Fibroblast of mammary gland (primary cell): ENCODE measurements around the gene C1QL1.

Experiments
- DNase-seq: peaks from one replicate; pipeline ENCODE4 v3.0.0-alpha.2; 2010; ENCODE audit warnings: low read depth
- H3K4me3 ChIP-seq: 2 replicates; pipeline ENCODE4 v1.5.1; 2011; ENCODE audit warnings: low read depth, mild to moderate bottlenecking, low read length, moderate library complexity; ENCODE audit not compliant: control insufficient read depth
- CTCF ChIP-seq: conservative IDR thresholded peaks from 2 replicates; pipeline ENCODE4 v1.5.1; 2011; ENCODE audit warnings: low read depth, low read length, inconsistent platforms; ENCODE audit not compliant: control insufficient read depth, insufficient read depth

C1QL1 gene

GRCh38 chr17:44928950-44929720, 39.0 kb downstream of the C1QL1 start:
- H3K4me3 ChIP-seq = no peak overlapping the region
- no peak for TF ChIP-seq CTCF
- no peak for DNase-seq

DNA sequence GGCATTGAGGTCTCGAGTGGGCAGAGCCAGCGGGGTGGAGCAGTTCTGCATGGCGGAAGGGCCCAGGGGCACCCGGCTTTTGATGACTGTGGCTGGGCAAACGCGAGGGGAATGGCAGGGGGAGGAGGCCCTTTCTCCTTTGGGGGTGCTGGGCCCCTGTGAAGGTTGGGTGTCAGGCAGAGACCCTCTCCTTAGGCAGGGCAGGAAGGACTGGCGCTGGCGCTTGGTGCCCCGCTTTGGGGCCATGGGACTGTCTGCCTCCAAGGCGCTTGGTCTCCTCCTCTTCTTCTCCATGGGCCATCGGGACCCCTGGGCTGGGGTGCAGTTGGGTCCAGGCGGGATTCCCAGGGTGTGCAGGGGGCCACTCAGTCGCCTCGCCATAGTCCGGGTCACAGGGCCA, 40.0 kb downstream of the C1QL1 start:
- H3K4me3 ChIP-seq = no peak overlapping the region
- DNase-seq = no peak
- no peak for TF ChIP-seq CTCF

DNA sequence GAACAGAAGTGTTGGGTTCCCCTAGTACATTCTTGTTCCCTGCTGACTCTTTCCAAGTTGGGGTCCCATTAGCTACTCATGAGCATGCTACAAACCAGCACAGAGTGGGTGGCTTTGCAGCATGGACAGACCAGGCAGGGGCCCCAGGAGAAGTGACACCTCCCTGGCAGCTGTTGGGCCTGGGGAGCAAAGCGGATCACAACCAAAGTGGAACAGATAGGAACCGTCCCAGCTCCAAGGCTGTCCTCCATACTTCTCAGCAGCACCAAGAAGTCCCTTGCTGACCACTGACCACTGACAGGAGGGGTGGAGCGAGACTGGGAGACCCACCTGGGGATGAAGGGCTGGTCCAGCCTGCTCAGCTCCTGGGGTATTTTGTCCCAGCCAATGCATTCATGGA, 40.4 kb downstream of the C1QL1 start:
- TF ChIP-seq CTCF = no peak
- DNase-seq = no peak
- no peak overlapping the region for H3K4me3 ChIP-seq

DNA sequence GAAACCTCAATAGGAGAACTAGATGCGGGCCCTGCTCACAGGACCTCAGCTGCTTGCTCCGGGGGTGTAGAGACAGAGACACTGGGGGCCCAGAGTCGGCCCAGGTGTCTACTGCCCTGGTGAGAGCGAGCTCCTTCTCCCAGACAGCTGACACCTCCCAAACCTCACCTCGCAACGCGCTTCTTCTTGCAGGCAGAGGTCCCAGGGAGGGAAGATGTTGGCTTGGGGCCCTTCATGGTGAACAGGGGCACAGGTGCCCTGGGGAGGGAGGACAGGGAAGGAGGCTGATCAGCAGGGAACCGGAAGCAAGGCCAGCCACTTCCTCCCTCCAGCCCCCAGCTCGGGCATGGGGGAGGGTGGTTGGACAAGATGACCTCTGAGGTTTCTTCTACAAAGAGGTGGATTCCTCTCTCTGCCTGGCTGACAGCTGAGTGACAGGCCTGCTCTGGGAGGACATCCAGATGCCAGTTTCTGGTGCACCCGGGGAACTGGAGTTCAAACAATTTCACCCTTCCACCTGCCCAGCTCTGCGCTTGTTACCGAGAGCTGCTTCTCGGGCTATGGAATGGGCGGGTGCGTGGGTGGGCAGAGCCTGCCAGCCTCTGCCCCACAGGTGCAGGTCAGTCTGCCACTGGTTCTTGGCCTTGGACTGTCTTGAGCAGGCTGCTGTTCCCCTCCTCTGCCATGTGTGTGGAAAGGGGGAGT, 41.1 kb downstream of the C1QL1 start:
- no peak for DNase-seq

GRCh38 chr17:44925731-44926697, 42.1 kb downstream of the C1QL1 start:
- no peak for TF ChIP-seq CTCF
- DNase-seq = no peak

More for the DNA sequence above, 41.1 kb downstream of the C1QL1 start:
- H3K4me3 ChIP-seq = no peak overlapping the region
- TF ChIP-seq CTCF = no peak

DNA sequence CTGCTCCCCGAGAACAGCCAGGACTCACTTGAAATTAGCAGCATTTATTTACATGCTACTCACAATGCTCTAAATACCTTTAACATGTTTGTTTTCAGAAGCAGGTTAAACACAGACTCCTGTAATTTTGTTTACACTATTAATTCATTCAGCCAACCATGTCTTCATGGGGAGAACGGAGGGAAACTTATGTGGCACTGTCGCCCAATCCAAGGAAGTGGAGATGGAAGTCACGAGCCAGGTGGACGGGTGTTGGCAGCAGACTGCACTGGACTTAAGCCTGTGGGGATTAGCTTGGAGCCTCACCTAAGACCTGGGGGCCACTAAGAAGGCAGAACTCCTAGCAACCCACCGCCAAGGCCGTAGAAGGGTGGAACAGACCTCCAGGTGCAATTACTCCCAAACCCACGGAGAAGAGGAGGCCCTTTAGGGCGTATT, 44.0 kb downstream of the C1QL1 start:
- TF ChIP-seq CTCF = no peak
- DNase-seq = no peak
- H3K4me3 ChIP-seq = no peak overlapping the region

More at GRCh38 chr17:44925731-44926697, 42.1 kb downstream of the C1QL1 start:
- no peak overlapping the region for H3K4me3 ChIP-seq
